T-helper 2 cell treated with Interferon-gamma antibody and Interleukin-4, amounts not matched to agents 5 μg/mL and 100 μg/mL, for 36 hours (primary cell): ENCODE measurements around the gene KRT10.
"Not testable (repeated sequence)": the region's sequence is repeated elsewhere in the genome, so short reads cannot be mapped to it uniquely, and the experiment has no call there.

ENCODE experiments used
- DNase-seq: peaks from one replicate; pipeline ENCODE4 v3.0.0; 2021; ENCODE audit warnings: low spot score
- H3K27ac Mint-ChIP-seq: one replicate; pipeline ENCODE4 v1.8.0; 2021; ENCODE audit warnings: mild to moderate bottlenecking, mixed read lengths
- H3K27me3 Mint-ChIP-seq: one replicate; pipeline ENCODE4 v1.8.0; 2021; ENCODE audit warnings: low read depth, mixed read lengths
- H3K36me3 Mint-ChIP-seq: one replicate; pipeline ENCODE4 v1.8.0; 2021; ENCODE audit warnings: low read depth, mixed read lengths
- H3K4me1 Mint-ChIP-seq: one replicate; pipeline ENCODE4 v1.8.0; 2021; ENCODE audit warnings: low read depth, mixed read lengths
- H3K4me3 Mint-ChIP-seq: one replicate; pipeline ENCODE4 v1.8.0; 2022; ENCODE audit warnings: mild to moderate bottlenecking, moderate library complexity, mixed read lengths
- H3K9me3 Mint-ChIP-seq: one replicate; pipeline ENCODE4 v1.8.0; 2021; ENCODE audit warnings: mixed read lengths

The KRT10 gene

DNA sequence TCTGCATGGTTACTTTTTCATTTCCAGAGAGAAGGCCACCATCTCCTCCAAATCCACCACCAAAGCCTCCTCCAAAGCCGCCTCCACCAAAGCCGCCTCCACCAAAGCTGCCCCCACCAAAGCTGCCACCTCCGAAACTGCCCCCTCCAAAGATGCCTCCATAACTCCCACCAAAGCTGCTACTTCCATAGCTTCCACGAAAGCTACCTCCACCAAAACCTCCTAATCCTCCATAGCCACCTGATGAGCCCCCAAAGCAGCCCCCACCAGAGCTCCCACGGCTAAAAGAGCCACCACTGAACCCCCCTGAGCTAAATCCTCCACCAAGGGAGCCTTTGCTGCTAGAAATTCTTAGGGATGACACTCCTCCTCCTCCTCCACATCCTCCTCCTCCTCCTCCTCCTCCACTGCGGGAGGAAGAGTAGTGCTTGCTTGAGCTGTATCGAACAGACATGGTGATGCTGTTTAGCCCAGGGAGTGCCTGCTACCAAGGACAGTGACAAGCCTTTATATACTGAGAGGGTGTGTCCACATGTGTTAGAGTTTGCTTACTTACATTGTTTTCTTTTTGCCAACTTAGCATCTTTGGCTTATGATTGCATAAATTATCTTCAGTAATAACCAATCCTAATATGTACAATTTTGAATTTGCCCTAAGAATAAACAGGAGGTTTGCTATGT is at the start of gene KRT10:
KRT10 (minus strand) TSS at position 483 of the 681 bp plus-strand sequence; CDS start at position 454, 29 bp downstream.
- H3K4me1 Mint-ChIP-seq: peaks cover 35% of the 10 kb centered on the region
- H3K36me3 Mint-ChIP-seq: peaks cover 28% of the 10 kb centered on the region
- peaks cover 17% of the 10 kb centered on the region for H3K9me3 Mint-ChIP-seq

GRCh38 chr17:40871316-40871715 is 48.9 kb upstream of the KRT10 start:
- H3K27ac Mint-ChIP-seq: no peak overlapping the region
- H3K4me3 Mint-ChIP-seq: no peak overlapping the region
- no peaks in the 10 kb centered on the region for H3K9me3 Mint-ChIP-seq
- H3K27me3 Mint-ChIP-seq: peaks cover 30% of the 10 kb centered on the region
- DNase-seq: no peak
- no peaks in the 10 kb centered on the region for H3K4me1 Mint-ChIP-seq
- no peaks in the 10 kb centered on the region for H3K36me3 Mint-ChIP-seq

More for the DNA sequence above, at the start of gene KRT10:
- H3K4me3 Mint-ChIP-seq: no peak within 1 kb of the TSS
- DNase-seq: no peak
- no peaks in the 10 kb centered on the region for H3K27me3 Mint-ChIP-seq
- H3K27ac Mint-ChIP-seq: no peak within 1 kb of the TSS

GRCh38 chr17:40870136-40870535 is 47.7 kb upstream of the KRT10 start:
- no peak overlapping the region for H3K4me3 Mint-ChIP-seq
- H3K4me1 Mint-ChIP-seq: no peaks in the 10 kb centered on the region
- no peaks in the 10 kb centered on the region for H3K36me3 Mint-ChIP-seq
- no peak for DNase-seq
- no peak overlapping the region for H3K27ac Mint-ChIP-seq
- peaks cover 28% of the 10 kb centered on the region for H3K27me3 Mint-ChIP-seq
- no peaks in the 10 kb centered on the region for H3K9me3 Mint-ChIP-seq

- Mint-ChIP-seq H3K4me1 (no peaks in the 10 kb centered on the region), H3K36me3 (no peaks in the 10 kb centered on the region), H3K9me3 (no peaks in the 10 kb centered on the region), H3K4me3 (no peak within 1 kb of the TSS), H3K27ac (no peak within 1 kb of the TSS), H3K27me3 (peaks cover 17% of the 10 kb centered on the region)
- DNase-seq: no peak
These were observed 44.4 kb upstream of the KRT10 start, which contains the start of gene KRT12 for GRCh38 chr17:40866838-40867237. KRT12 (minus strand) TSS chr17:40867223; CDS start chr17:40867186, 37 bp downstream.

- Mint-ChIP-seq H3K9me3 (no peaks in the 10 kb centered on the region), H3K36me3 (no peaks in the 10 kb centered on the region), H3K27ac (no peak overlapping the region), H3K27me3 (peaks cover 18% of the 10 kb centered on the region), H3K4me3 (no peak overlapping the region), H3K4me1 (no peaks in the 10 kb centered on the region)
- no peak for DNase-seq
These were observed 42.4 kb upstream of the KRT10 start for GRCh38 chr17:40864661-40865390.

GRCh38 chr17:40862985-40863733 is 40.7 kb upstream of the KRT10 start:
- H3K27me3 Mint-ChIP-seq: peaks cover 22% of the 10 kb centered on the region

GRCh38 chr17:40859536-40859935 is 37.1 kb upstream of the KRT10 start:
- H3K4me3 Mint-ChIP-seq: no peak overlapping the region
- no peaks in the 10 kb centered on the region for H3K36me3 Mint-ChIP-seq
- DNase-seq: no peak
- no peaks in the 10 kb centered on the region for H3K9me3 Mint-ChIP-seq
- H3K4me1 Mint-ChIP-seq: peaks cover 2% of the 10 kb centered on the region
- H3K27ac Mint-ChIP-seq: no peak overlapping the region
- H3K27me3 Mint-ChIP-seq: peaks cover 24% of the 10 kb centered on the region

More at GRCh38 chr17:40862985-40863733, 40.7 kb upstream of the KRT10 start:
- H3K27ac Mint-ChIP-seq: no peak overlapping the region
- H3K36me3 Mint-ChIP-seq: no peaks in the 10 kb centered on the region
- H3K4me1 Mint-ChIP-seq: no peaks in the 10 kb centered on the region
- no peaks in the 10 kb centered on the region for H3K9me3 Mint-ChIP-seq
- no peak for DNase-seq
- no peak overlapping the region for H3K4me3 Mint-ChIP-seq

DNA sequence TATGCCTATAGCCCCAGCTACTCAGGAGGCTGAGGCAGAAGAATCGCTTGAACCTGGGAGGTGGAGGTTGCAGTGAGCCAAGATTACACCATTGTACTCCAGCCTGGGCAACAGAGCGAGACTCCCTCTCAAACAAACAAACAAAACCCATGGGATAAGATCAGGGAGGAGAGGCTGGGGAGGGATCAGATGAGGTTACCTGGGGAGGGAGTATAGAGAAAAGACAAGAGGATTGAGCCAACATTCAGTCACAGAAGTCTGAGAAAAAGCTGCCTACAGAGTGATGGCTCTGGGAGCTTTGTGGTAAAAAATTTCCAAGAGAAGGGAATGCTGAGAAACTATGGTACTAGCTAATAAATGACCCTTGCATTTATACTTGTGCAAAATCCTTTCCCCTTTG is 36.3 kb upstream of the KRT10 start:
- not testable (repeated sequence) for H3K9me3 Mint-ChIP-seq, H3K4me3 Mint-ChIP-seq, H3K36me3 Mint-ChIP-seq, H3K4me1 Mint-ChIP-seq, H3K27ac Mint-ChIP-seq, DNase-seq
- H3K27me3 Mint-ChIP-seq: peaks cover 29% of the 10 kb centered on the region

GRCh38 chr17:40857535-40857934 is 35.1 kb upstream of the KRT10 start:
- Mint-ChIP-seq H3K4me1 (peaks cover 2% of the 10 kb centered on the region), H3K36me3 (no peaks in the 10 kb centered on the region), H3K9me3 (no peaks in the 10 kb centered on the region), H3K4me3 (no peak overlapping the region), H3K27me3 (peaks cover 32% of the 10 kb centered on the region), H3K27ac (no peak overlapping the region)
- no peak for DNase-seq

DNA sequence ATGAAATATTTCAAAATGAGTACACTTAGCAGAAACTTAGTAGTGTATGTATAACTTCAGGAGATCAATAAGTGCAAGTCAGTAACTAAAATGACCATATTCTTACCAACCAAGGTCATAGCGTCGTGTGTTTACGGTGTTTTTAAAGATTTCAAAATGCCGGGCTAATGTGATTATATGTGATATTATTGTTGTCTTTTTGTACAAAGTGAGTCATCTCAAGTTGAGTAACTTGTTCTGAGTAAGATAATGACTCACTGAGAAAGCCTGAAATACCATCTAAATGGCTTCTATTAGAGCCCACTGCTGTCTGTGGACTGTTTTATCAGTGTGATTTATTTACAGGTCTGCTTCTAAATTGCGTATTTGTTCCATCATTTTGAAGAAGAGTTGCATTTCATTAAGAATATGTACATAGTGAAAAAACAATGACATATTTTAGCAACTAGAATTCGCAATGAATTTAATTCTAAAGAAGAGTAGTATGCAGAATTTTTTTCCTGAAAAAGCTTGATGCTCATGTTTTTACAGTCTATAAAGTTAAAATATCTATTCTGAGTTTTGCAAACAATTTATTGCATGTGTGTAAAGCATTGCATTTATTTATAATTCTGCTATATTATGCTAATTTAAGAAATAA is 31.9 kb upstream of the KRT10 start:
- H3K4me3 Mint-ChIP-seq: no peak overlapping the region
- H3K36me3 Mint-ChIP-seq: no peaks in the 10 kb centered on the region
- no peak for DNase-seq
- H3K9me3 Mint-ChIP-seq: no peaks in the 10 kb centered on the region
- peaks cover 25% of the 10 kb centered on the region for H3K27me3 Mint-ChIP-seq
- H3K27ac Mint-ChIP-seq: no peak overlapping the region
- H3K4me1 Mint-ChIP-seq: peaks cover 2% of the 10 kb centered on the region

DNA sequence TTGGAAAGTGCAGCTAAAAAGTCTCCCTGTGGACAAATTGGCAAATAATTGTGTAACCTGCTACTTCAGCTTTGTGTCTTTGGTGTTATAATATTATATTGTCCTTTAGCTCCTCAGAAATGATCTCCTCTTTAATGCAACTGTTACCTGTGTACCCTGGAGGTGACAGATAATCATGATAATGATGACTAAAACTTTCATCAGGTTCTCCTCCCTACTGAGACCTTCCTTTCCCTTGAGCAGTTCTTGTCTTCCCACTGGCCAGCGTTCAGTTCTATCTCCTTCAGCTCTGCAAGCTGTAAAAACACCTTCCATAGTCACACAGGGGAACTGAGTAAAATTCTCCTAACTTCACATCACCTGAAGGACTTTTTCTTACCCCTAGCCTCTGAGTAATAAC is 29.9 kb upstream of the KRT10 start:
- Mint-ChIP-seq H3K4me1 (peaks cover 2% of the 10 kb centered on the region), H3K9me3 (no peaks in the 10 kb centered on the region), H3K27me3 (peaks cover 20% of the 10 kb centered on the region), H3K4me3 (no peak overlapping the region), H3K36me3 (no peaks in the 10 kb centered on the region), H3K27ac (no peak overlapping the region)
- DNase-seq: no peak

GRCh38 chr17:40850293-40850972 is 28.0 kb upstream of the KRT10 start:
- no peaks in the 10 kb centered on the region for H3K9me3 Mint-ChIP-seq
- H3K4me1 Mint-ChIP-seq: no peaks in the 10 kb centered on the region
- H3K27me3 Mint-ChIP-seq: peaks cover 28% of the 10 kb centered on the region
- no peaks in the 10 kb centered on the region for H3K36me3 Mint-ChIP-seq
- H3K27ac Mint-ChIP-seq: no peak overlapping the region
- DNase-seq: no peak
- H3K4me3 Mint-ChIP-seq: no peak overlapping the region

DNA sequence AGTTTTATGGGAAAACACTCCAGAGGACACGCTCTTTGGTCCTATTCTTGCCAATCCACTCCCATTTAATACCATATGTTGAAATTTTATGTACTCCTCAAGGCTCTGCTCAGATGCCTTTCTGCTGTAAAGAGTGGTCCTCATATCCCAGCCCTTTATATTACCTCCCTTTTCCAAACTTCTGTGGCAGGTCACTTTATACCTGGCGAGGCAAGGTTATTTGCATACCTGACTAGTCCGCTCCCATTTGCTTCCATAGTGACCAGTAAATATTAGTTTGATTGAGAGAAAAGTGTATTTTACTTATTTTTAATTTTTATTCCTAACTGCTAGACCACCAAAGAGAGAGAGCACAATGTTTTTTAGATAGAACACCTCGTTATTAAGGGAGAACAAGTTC is 27.3 kb upstream of the KRT10 start:
- H3K27me3 Mint-ChIP-seq: peaks cover 31% of the 10 kb centered on the region
- no peaks in the 10 kb centered on the region for H3K36me3 Mint-ChIP-seq
- no peak for DNase-seq
- H3K4me3 Mint-ChIP-seq: no peak overlapping the region
- H3K4me1 Mint-ChIP-seq: no peaks in the 10 kb centered on the region
- H3K27ac Mint-ChIP-seq: no peak overlapping the region
- H3K9me3 Mint-ChIP-seq: no peaks in the 10 kb centered on the region
